Left ventricle myocardium inferior (tissue), 1 donor: ENCODE data around the gene BEND5. TPM values are rescaled to one million over a fixed set of nuclear protein-coding genes. Genes with fewer than 3 reads are reported as not detected.

ENCODE experiments used
- DNase-seq: peaks from one replicate; pipeline ENCODE4 v3.0.0-alpha.2; 2020
- H3K27ac ChIP-seq: fragments of 200-600 bp; replicated peaks from 2 replicates; pipeline ENCODE4 v1.8.0; 2021
- H3K27me3 ChIP-seq: fragments of 200-600 bp; 2 replicates; pipeline ENCODE4 v1.8.0; 2021; ENCODE audit warnings: low read depth
- H3K36me3 ChIP-seq: fragments of 200-600 bp; 2 replicates; pipeline ENCODE4 v1.8.0; 2021
- H3K4me1 ChIP-seq: fragments of 200-600 bp; 2 replicates; pipeline ENCODE4 v1.8.0; 2021
- H3K4me3 ChIP-seq: fragments of 200-600 bp; 2 replicates; pipeline ENCODE4 v1.8.0; 2021; ENCODE audit warnings: mild to moderate bottlenecking, moderate library complexity
- H3K9me3 ChIP-seq: fragments of 200-600 bp; replicated peaks from 2 replicates; pipeline ENCODE4 v1.8.0; 2021
- CTCF ChIP-seq: fragments of 200-600 bp; IDR thresholded peaks from 2 replicates; pipeline ENCODE4 v1.8.0; 2021; ENCODE audit warnings: antibody characterized with exemption, mild to moderate bottlenecking, borderline replicate concordance
- intact Hi-C: fragments of 100-400 bp; cut with micrococcal nuclease; formaldehyde crosslinking; loops from one replicate; pipeline ENCODE4 v1.11.0; 2022
- total RNA-seq: library from RNA; stranded (reverse); fragmentation: NEBNext Ultra II Directional; extraction: Animal tissue kit (Norgen Biotek cat#: 25700); gene quantifications from one replicate; pipeline ENCODE4 v1.2.1, GENCODE V29; 2021
- donor health status: DM: no; HTN: yes; CAD: no; lungs with severe emphysema.

BEND5 gene
- total RNA-seq, 1 donor from 2014 or later: 4.2 TPM

DNA sequence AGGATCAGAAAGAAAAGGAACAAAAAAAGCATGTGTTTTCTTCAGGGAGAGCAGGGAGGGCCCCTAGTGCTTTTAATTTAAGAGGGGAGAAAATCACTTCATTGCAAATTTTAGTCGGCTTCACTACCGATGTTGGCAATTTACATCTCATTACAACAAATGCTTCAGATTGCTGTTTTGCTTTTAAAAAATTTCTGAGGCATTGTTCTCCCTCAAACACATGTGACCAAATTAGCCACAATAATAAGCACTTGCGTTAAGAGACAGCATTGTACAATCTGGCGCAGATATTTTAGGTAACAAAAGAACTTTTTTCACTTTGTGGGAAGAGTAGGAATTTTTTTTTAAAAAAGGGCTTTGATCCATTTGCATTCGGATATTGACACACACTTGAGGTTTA lies 29.8 kb downstream of the BEND5 start:
- H3K4me3 ChIP-seq: no peak overlapping the region
- no peak for DNase-seq
- TF ChIP-seq CTCF: no peak
- no peaks in the 10 kb centered on the region for H3K9me3 ChIP-seq
- no peak overlapping the region for H3K27ac ChIP-seq
- H3K4me1 ChIP-seq: no peaks in the 10 kb centered on the region
- intact Hi-C loops: no loop called here
- peaks cover 34% of the 10 kb centered on the region for H3K36me3 ChIP-seq
- H3K27me3 ChIP-seq: no peaks in the 10 kb centered on the region

GRCh38 chr1:48744032-48744431 lies 32.7 kb downstream of the BEND5 start:
- DNase-seq: no peak
- Histone ChIP-seq H3K27ac (no peak overlapping the region), H3K4me1 (no peaks in the 10 kb centered on the region), H3K27me3 (no peaks in the 10 kb centered on the region), H3K4me3 (no peak overlapping the region), H3K36me3 (peaks cover 31% of the 10 kb centered on the region), H3K9me3 (no peaks in the 10 kb centered on the region)
- TF ChIP-seq CTCF: no peak
- intact Hi-C loops: no loop called here

GRCh38 chr1:48743480-48743879 lies 33.2 kb downstream of the BEND5 start:
- no peaks in the 10 kb centered on the region for H3K9me3 ChIP-seq
- no peaks in the 10 kb centered on the region for H3K4me1 ChIP-seq
- no peak overlapping the region for H3K4me3 ChIP-seq
- H3K36me3 ChIP-seq: peaks cover 26% of the 10 kb centered on the region
- no peak overlapping the region for H3K27ac ChIP-seq
- H3K27me3 ChIP-seq: no peaks in the 10 kb centered on the region
- intact Hi-C loops: no loop called here
- DNase-seq: no peak
- no peak for TF ChIP-seq CTCF

- intact Hi-C loops: no loop called here
- H3K9me3 ChIP-seq: no peaks in the 10 kb centered on the region
- H3K36me3 ChIP-seq: peaks cover 22% of the 10 kb centered on the region
- H3K27ac ChIP-seq: no peak overlapping the region
- no peak for TF ChIP-seq CTCF
- H3K4me3 ChIP-seq: no peak overlapping the region
- no peak for DNase-seq
- H3K4me1 ChIP-seq: no peaks in the 10 kb centered on the region
- H3K27me3 ChIP-seq: no peaks in the 10 kb centered on the region
Observed at GRCh38 chr1:48741380-48741779, 35.3 kb downstream of the BEND5 start.

DNA sequence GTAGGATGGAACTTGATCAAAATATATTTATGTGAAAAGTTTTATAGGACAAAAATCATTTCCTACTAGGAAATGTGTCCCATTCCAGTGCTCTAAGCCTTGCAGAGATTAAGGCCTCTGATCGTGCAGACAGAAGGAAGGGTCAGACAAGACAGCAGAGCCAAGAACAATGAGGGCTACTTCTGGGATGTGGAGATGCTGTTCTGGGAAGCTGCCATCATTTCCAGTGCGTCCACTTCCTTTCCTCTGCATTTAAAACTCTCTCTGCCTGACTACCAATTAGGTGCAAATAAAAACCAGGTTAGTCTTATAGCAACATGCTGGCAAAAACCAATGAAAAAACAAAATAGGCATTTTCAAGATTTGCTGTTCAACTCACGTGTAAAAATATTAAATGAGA lies 36.1 kb downstream of the BEND5 start:
- H3K36me3 ChIP-seq: peaks cover 29% of the 10 kb centered on the region
- intact Hi-C loops: no loop called here
- H3K4me1 ChIP-seq: no peaks in the 10 kb centered on the region
- H3K9me3 ChIP-seq: no peaks in the 10 kb centered on the region
- no peak for DNase-seq
- H3K27ac ChIP-seq: no peak overlapping the region
- no peak overlapping the region for H3K4me3 ChIP-seq
- no peaks in the 10 kb centered on the region for H3K27me3 ChIP-seq
- no peak for TF ChIP-seq CTCF

DNA sequence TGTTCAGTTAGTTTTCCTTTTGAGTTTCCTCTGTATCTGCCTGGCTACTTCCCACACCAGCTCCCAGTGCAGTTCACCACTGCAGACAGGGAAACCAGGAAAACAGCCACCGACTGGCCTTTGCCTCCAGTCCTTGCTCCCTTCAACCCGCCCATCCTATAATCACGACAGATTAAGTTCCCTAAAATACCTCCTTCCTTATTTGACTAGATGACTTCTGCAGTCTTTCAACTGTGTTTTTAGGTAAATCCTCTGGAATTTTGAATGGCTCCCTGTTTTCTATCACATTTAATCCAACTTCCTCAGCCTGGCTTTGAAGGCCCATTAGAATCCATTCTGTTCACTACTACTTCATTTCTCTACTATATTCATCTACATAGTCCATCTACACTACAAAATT lies 37.6 kb downstream of the BEND5 start:
- H3K36me3 ChIP-seq: peaks cover 33% of the 10 kb centered on the region
- TF ChIP-seq CTCF: no peak
- H3K9me3 ChIP-seq: no peaks in the 10 kb centered on the region
- H3K4me3 ChIP-seq: no peak overlapping the region
- H3K27ac ChIP-seq: no peak overlapping the region
- no peak for DNase-seq
- no peaks in the 10 kb centered on the region for H3K27me3 ChIP-seq
- no peaks in the 10 kb centered on the region for H3K4me1 ChIP-seq
- intact Hi-C loops: no loop called here
